SK-N-DZ (cell line): ENCODE data around the gene GAREM2. TPM values are rescaled to one million over a fixed set of nuclear protein-coding genes. Genes with fewer than 3 reads are reported as not detected.
"Not testable (repeated sequence)": the region's sequence is repeated elsewhere in the genome, so short reads cannot be mapped to it uniquely, and the experiment has no call there.

ENCODE experiments used
- DNase-seq: peaks from one replicate; pipeline ENCODE4 v3.0.0-alpha.2; 2015; ENCODE audit warnings: low spot score
- polyA plus RNA-seq, 2 experiments: library from polyadenylated mRNA; depleted of rRNA; stranded (reverse); fragments of >200 nt; gene quantifications; 2 replicates each; pipeline ENCODE4 v1.2.3, GENCODE V29; 2014

The GAREM2 gene
- polyA plus RNA-seq (2014; cell fraction: cytosol; rRNA removed), result 20.4 and 20.8 TPM in 2 replicates
- polyA plus RNA-seq (2014; cell fraction: nucleus; rRNA removed), result 15.6 and 15.9 TPM in 2 replicates

DNA sequence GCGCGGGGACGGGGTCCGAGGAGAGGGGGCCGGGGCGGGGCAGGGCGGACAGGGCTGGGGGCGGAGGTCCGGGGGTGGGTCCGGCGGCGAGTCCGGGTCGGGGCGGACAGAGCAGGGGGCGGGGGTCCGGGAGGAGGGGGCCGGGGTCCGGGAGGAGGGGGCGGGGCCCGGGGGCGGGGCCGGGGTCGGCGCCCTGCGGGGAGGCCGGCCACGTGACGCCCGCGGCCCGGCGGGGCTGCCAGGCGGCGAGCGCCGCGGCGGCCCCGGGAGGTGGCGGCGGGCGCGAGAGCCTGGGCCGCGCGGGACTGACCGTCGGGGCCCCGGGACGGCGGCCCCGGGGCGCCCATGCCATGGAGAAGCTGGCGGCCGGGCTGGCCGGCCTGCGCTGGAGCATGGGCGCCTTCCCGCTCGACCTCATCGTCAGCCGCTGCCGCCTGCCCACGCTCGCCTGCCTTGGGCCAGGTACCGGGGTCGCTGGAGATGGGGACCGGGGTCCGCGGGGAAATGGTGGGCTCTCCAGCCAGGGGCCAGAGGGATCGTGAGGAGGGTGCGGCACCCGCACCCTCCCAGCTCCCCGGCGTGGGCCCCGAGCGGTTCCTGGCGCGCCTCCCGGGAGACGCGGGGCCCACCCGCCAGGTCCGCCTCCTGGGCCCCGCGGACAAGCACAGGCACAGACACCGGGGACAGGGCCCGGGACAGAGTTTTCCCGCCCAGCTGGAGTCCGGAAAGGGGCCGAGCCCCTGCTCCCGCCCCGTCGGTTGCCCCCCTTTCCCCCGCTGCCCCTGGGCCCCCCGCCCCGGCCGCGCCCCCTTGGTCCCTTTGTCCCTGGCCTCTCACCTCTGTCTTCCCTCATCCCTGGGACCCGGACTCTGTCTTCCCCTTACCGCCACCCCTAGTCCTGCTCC is at the start of gene GAREM2:
Gene GAREM2, plus strand, starts transcription at position 218 of the 905 bp plus-strand sequence. Its CDS starts 133 bp downstream, at position 351.
- DNase-seq, result no peak

DNA sequence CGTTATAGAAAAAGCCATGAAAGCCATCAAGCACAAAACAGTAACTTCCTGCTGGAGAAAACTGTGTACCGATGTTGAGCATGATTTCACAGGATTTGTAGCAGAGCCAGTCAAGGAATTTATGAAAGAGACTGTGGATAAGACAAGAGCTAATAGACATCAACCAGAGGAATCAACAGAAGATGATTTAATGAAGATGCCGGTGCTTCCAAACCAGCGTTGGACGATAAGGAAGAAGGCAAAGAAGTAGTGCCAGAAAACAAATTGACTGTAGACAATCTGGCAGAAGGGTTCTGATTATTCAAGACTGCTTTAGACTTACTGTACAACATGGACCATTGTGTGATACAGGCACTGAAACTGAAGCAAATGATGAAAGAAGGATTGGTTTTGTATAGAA is 49.5 kb upstream of the GAREM2 start:
- DNase-seq, result no peak

GRCh38 chr2:26126074-26126473 is 46.8 kb upstream of the GAREM2 start:
- no peak for DNase-seq

GRCh38 chr2:26128176-26128575 is 44.7 kb upstream of the GAREM2 start:
- DNase-seq, result no peak

DNA sequence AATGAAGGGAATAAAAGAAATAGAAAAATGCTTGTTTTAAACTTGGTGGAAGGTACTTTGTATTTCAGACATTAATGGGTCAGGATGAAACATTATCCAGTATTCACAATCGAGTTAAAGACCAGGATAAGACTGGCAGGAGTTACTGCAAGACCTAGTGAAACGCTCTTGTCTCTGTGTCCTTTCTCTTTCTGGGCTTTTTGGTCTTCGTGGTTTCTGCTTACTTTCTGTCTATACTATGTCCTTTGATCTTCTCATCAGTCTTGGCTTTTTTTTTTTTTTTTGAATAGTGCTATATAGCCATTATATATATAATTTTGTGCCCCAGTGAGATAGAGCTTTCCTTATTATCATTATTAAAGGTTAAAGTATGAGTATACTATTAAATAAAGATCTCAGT is 42.1 kb upstream of the GAREM2 start:
- no peak for DNase-seq

DNA sequence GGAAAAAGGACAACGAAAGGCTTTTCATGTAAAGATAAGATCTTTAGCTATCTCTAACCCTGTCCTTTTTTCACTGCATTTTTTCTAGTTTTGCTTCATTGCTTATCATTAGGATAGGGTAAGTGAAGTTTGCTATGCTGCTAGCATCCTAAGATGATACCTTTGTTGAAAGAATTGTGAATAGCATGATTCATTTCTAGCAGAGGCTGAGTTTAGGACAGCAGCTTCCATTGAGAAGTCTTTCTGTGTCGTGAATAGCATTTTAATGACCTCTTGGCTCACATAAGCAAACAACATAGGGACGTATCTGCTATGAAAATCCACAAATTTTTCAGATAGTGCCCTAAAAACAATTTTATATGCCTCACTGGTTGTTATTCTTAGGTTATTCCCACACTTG is 36.4 kb upstream of the GAREM2 start:
- DNase-seq, result no peak

DNA sequence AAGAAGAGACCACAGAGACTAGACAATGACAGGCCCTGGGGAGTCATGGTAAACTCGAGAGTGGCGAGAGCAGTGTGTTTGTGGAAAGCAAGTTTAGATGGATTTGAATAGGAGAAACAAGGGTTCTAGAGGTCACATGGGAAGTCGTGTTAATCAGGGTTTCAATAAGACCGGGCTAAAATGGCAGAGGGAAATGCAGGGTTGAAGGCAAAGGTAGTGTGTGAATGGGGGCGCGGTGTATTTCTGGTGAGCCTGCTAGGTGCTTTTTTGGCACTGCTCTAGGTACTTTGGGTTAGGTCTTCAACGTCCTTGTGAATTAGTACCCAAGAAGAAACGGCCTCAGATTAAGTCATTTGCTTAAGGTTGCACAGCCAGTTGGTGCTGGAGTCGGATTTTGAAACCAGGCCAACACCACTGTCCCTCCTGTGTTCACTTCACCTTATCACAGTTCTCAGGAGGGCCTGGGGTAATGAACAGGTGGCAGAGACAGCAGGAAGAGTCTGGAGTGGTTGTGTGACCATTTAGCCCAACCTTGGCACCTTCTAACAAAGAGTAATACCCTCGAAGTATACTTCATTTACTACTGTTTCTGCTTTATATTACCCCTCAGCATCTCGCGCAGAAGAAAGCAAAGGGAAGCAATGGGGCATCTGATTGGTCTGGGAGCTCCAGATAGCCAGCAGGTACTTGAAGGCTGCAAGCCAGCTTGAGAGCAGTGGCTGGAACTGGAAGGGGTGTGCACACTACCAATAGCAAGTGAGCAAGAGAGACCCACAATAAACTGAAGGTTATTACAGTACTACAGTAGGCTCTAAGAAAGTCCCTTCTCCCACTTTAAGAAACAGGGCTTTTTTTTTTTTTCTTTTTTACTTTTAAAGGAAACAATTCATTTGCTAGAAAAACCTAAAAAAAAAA is 33.4 kb upstream of the GAREM2 start:
- DNase-seq, result no peak

DNA sequence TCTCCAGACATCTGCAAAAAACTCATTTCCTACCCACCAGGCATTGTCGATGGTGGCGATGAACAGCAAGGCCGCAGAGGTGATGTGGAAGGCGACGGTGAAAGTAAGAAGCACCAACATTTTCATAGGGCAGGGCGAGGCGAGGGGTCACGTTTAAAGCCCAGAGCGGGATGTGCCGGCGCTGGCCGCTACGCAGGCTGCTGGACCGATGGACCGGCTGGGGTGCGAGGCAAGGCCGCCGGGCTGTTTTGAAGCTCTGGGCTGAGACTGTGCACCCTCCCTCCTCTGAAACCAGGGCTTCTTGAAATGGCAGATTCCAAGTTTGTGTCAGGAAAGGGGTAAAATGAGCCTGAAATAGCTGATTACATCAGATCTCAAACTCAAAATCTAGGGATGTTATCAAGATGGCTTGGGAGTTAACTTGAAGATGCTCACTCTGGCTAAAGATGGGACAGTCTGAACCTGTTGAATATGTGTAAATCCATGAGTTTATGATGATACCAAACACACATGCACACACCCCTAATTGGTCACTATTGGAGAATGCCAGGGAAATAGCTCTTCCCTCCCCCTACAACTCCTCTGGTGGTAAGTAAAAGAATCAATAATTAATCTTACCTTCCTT is 31.6 kb upstream of the GAREM2 start:
- no peak for DNase-seq

DNA sequence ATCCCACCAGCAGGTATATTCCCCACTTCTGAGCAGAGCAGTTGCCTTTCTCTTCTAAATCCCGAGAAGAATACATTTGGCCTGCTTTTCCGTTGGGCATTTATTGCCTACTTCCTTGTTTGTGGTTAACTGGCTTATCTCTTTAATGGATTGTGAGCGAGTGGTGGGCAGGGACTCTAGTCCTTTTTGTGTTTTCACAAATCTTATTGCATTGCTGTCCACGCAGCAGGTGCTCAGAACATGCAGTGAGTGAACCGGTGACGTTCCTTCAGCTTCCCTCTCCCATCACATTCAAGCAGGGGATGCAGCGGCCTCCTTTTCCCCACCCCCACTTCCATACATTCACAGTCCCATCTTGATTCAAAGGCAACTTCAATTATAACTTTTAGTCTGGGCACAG is 28.9 kb upstream of the GAREM2 start:
- no peak for DNase-seq

DNA sequence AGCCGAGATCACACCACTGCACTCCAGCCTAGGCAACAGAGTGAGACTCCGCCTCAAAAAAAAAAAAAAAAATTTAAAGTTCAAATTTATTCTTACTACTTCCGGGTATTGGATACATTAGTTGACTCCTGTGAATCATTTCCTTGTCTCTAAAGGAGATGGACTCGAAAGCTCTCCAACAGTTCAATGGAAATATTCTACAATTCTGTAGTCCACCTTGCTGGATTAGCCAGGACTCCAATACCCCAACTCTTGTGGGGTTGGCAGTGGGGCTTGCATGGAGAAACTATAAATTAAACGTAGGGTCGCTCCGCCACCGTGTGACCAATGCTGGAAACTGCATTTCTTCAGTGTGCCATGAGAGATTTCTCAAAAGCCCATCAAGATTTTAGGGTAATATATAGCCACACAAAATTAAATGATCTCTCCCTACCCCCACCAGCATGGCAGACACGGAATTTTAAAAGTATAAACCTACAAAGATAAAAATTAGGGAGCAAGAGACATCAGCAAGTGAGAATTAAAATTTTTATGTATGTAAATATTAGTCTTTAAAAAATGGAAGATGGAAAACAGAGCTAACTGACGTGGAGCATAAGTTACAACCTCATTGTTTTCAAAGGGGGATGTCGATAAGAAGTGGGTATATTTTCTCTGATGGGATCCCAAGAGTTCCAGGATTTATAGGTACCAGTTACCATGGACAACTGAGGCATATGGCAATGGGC is 27.8 kb upstream of the GAREM2 start:
- DNase-seq, result peak; percentile 60

- DNase-seq, result no peak
These were observed 24.4 kb upstream of the GAREM2 start for GRCh38 chr2:26148501-26148900.

GRCh38 chr2:26150243-26150642 is 22.6 kb upstream of the GAREM2 start:
- DNase-seq, result no peak

DNA sequence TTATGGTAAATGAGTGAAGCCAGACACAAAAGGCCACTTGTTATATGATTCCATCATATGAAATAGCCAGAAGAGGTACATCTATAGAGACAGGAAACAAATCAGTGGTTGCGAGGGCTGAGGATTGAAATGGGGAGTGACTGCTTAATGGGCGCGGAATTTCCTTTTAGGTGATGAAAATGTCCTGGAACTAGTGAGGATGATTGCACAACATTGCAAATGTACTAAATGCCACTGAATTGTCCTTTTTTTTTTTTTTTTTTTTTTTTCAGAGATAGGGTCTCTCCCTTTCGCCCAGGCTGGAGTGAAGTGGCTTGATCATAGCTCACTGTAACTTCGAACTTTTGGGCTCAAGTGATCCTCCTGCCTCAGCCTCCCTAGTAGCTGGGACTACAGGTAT is 15.3 kb upstream of the GAREM2 start:
- no peak for DNase-seq

DNA sequence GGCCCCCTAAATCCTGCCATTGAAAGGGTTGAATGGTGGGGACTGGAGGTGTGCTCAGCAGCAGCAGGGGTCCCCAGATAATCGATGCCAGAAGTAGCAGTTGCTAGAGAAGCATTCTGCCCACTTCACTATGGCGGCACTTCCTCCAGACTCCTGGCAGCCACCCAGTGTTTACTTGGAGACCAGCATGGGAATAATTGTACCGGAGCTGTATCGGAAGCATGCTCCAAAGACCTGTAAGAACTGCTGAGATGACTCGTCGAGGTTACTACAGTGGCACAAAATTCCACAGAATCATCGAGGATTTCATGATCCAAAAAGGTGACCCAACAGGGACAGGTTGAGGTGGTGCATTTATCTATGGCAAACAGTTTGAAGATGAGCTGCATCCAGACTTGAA is 11.0 kb upstream of the GAREM2 start:
- no peak for DNase-seq

DNA sequence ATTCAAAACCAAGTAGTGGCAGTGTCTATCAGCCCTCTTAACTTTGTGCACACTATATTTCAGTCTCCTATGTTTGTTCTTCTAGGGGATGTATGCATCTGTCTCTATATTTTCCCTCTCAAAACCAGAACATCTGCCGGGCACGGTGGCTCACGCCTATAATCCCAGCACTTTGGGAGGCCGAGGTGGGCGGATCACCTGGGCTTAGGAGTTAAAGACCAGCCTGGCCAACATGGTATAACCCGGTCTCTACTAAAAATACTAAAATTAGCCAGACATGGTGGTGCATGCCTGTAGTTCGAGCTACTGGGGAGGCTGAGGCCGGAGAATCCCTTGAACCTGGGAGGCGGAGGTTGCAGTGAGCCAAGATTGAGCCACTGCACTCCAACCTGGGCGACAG is 9.9 kb upstream of the GAREM2 start:
- DNase-seq, result no peak

- no peak for DNase-seq
These were observed 8.7 kb upstream of the GAREM2 start for GRCh38 chr2:26164231-26164630.

GRCh38 chr2:26164641-26165211 is 8.2 kb upstream of the GAREM2 start:
- DNase-seq, result no peak

GRCh38 chr2:26165403-26165802 is 7.5 kb upstream of the GAREM2 start:
- no peak for DNase-seq

DNA sequence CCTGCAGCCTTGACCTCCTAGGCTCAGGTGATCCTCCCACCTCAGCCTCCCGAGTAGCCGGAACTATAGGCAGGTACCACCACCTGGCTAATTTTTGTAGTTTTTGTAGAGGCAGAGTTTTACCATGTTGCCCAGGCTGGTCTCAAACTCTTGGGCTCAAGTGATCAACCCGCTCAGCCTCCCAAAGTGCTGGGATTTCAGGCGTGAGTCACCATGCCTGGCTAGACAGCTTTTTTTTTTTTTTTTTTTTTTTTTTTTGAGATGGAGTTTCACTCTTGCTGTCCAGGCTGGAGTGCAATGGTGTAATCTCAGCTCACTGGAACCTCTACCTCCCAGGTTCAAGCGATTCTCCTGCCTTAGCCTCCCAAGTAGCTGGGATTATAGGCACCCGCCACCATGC is 6.3 kb upstream of the GAREM2 start:
- DNase-seq, result not testable (repeated sequence)

DNA sequence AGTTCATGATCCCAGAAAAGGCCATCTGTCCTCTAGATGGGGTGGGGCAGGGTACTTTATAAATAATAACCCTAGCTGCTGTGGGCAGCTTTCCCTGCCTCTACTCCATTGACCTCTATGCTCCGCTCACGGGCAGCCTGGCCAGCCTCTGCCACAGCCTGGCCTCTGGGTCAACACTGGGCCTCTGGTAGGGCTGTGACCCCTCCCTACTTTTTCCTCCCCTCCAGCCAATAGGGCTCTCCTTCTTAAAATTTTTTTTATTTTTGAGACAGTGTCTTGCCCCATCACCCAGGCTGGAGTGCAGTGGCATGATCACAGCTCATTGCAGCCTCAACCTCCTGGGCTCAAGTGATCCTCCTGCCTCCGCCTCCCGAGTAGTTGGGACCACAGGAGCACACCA is 4.1 kb upstream of the GAREM2 start:
- DNase-seq, result no peak

DNA sequence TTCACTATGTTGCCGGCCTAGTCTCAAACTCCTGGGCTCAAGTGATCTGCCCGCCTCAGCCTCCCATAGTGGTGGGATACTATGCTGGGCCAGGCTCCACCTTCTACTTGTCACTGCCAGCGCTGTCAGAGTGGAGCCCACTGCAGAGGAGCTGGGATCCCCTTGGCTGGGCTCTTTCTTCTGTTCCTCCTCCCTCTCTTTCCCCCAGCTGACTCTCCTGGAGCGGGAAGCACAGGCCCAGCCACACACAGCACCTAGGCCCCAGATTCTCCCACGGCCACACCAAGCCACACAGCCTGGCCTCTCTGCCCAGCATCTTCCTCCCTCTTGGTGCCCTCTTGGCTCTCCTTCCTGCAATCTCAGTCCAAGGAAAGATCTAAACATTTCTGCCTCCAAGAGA is 3.7 kb upstream of the GAREM2 start:
- no peak for DNase-seq
